Measurements from ENCODE around the gene COX7A2L.
"Not testable (repeated sequence)": the region's sequence is repeated elsewhere in the genome, so short reads cannot be mapped to it uniquely, and the experiment has no call there.

Gene COX7A2L

GRCh38 chr2:42348113-42348805, 12.8 kb downstream of the COX7A2L start:
- WGBS: 92% methylated on average over 8 of the region's 8 CpGs
- Histone ChIP-seq H3K36me3 (ENCODE audit: insufficient read depth, low read length) (peaks cover 67% of the 10 kb centered on the region), H3K4me1 (ENCODE audit: insufficient read depth, low read length) (no peaks in the 10 kb centered on the region), H3K4me3 (ENCODE audit: low read length) (no peak overlapping the region), H3K27ac (ENCODE audit: low read depth, low read length) (no peak overlapping the region), H3K9me3 (ENCODE audit: insufficient read depth, low read depth, low read length) (no peaks in the 10 kb centered on the region), H3K27me3 (ENCODE audit: insufficient read depth, low read length) (no peaks in the 10 kb centered on the region), H3K9ac (ENCODE audit: low read depth, low read length) (no peak overlapping the region)

- H3K36me3 ChIP-seq (ENCODE audit: insufficient read depth, low read length): peaks cover 61% of the 10 kb centered on the region
- not testable (repeated sequence) for H3K9me3 ChIP-seq (ENCODE audit: insufficient read depth, low read depth, low read length); H3K27me3 ChIP-seq (ENCODE audit: insufficient read depth, low read length); H3K4me1 ChIP-seq (ENCODE audit: insufficient read depth, low read length); H3K4me3 ChIP-seq (ENCODE audit: low read length); H3K27ac ChIP-seq (ENCODE audit: low read depth, low read length); H3K9ac ChIP-seq (ENCODE audit: low read depth, low read length)
- WGBS: 92% methylated on average over 11 of the region's 12 CpGs
Measured at GRCh38 chr2:42347518-42347917, 13.5 kb downstream of the COX7A2L start.

GRCh38 chr2:42346856-42347255, 14.2 kb downstream of the COX7A2L start:
- H3K27me3 ChIP-seq (ENCODE audit: insufficient read depth, low read length); H3K4me3 ChIP-seq (ENCODE audit: low read length); H3K4me1 ChIP-seq (ENCODE audit: insufficient read depth, low read length); H3K9ac ChIP-seq (ENCODE audit: low read depth, low read length); H3K27ac ChIP-seq (ENCODE audit: low read depth, low read length); H3K9me3 ChIP-seq (ENCODE audit: insufficient read depth, low read depth, low read length): not testable (repeated sequence)
- peaks cover 54% of the 10 kb centered on the region for H3K36me3 ChIP-seq (ENCODE audit: insufficient read depth, low read length)
- 95% methylated on average over 6 of the region's 6 CpGs for WGBS

GRCh38 chr2:42345986-42346385, 15.0 kb downstream of the COX7A2L start:
- H3K4me1 ChIP-seq (ENCODE audit: insufficient read depth, low read length): peaks cover 4% of the 10 kb centered on the region; the same call in 1 of the 2 replicates
- peaks cover 45% of the 10 kb centered on the region for H3K36me3 ChIP-seq (ENCODE audit: insufficient read depth, low read length)
- 94% methylated on average over 4 of the region's 4 CpGs for WGBS
- H3K27ac ChIP-seq (ENCODE audit: low read depth, low read length): no peak overlapping the region
- no peaks in the 10 kb centered on the region for H3K27me3 ChIP-seq (ENCODE audit: insufficient read depth, low read length)
- no peak overlapping the region for H3K9ac ChIP-seq (ENCODE audit: low read depth, low read length)
- H3K9me3 ChIP-seq (ENCODE audit: insufficient read depth, low read depth, low read length): no peaks in the 10 kb centered on the region
- no peak overlapping the region for H3K4me3 ChIP-seq (ENCODE audit: low read length)

- 85% methylated on average over 11 of the region's 11 CpGs for WGBS
- H3K27me3 ChIP-seq (ENCODE audit: insufficient read depth, low read length): no peaks in the 10 kb centered on the region
- no peak overlapping the region for H3K9ac ChIP-seq (ENCODE audit: low read depth, low read length)
- no peak overlapping the region for H3K4me3 ChIP-seq (ENCODE audit: low read length)
- peaks cover 4% of the 10 kb centered on the region; the same call in 1 of the 2 replicates for H3K4me1 ChIP-seq (ENCODE audit: insufficient read depth, low read length)
- peaks cover 18% of the 10 kb centered on the region for H3K36me3 ChIP-seq (ENCODE audit: insufficient read depth, low read length)
- H3K9me3 ChIP-seq (ENCODE audit: insufficient read depth, low read depth, low read length): no peaks in the 10 kb centered on the region
- H3K27ac ChIP-seq (ENCODE audit: low read depth, low read length): no peak overlapping the region
Measured at GRCh38 chr2:42342795-42343241, 18.2 kb downstream of the COX7A2L start.

GRCh38 chr2:42342061-42342794, 18.8 kb downstream of the COX7A2L start:
- no peak overlapping the region for H3K27ac ChIP-seq (ENCODE audit: low read depth, low read length)
- WGBS: 86% methylated on average over 8 of the region's 8 CpGs
- H3K4me1 ChIP-seq (ENCODE audit: insufficient read depth, low read length): peaks cover 4% of the 10 kb centered on the region; the same call in 1 of the 2 replicates
- no peaks in the 10 kb centered on the region for H3K27me3 ChIP-seq (ENCODE audit: insufficient read depth, low read length)
- H3K9me3 ChIP-seq (ENCODE audit: insufficient read depth, low read depth, low read length): no peaks in the 10 kb centered on the region
- H3K36me3 ChIP-seq (ENCODE audit: insufficient read depth, low read length): peaks cover 18% of the 10 kb centered on the region
- H3K9ac ChIP-seq (ENCODE audit: low read depth, low read length): peak overlapping the region; percentile 18; the same call in 1 of the 2 replicates
- no peak overlapping the region for H3K4me3 ChIP-seq (ENCODE audit: low read length)

GRCh38 chr2:42340938-42341636, 19.9 kb downstream of the COX7A2L start:
- WGBS: 92% methylated on average over 10 of the region's 10 CpGs
- H3K9me3 ChIP-seq (ENCODE audit: insufficient read depth, low read depth, low read length): no peaks in the 10 kb centered on the region
- H3K4me3 ChIP-seq (ENCODE audit: low read length): no peak overlapping the region
- peaks cover 4% of the 10 kb centered on the region; the same call in 1 of the 2 replicates for H3K4me1 ChIP-seq (ENCODE audit: insufficient read depth, low read length)
- no peak overlapping the region for H3K27ac ChIP-seq (ENCODE audit: low read depth, low read length)
- peaks cover 20% of the 10 kb centered on the region for H3K36me3 ChIP-seq (ENCODE audit: insufficient read depth, low read length)
- no peaks in the 10 kb centered on the region for H3K27me3 ChIP-seq (ENCODE audit: insufficient read depth, low read length)
- H3K9ac ChIP-seq (ENCODE audit: low read depth, low read length): no peak overlapping the region

- H3K27me3 ChIP-seq (ENCODE audit: insufficient read depth, low read length): no peaks in the 10 kb centered on the region
- no peak overlapping the region for H3K27ac ChIP-seq (ENCODE audit: low read depth, low read length)
- H3K4me3 ChIP-seq (ENCODE audit: low read length): no peak overlapping the region
- no peak overlapping the region for H3K9ac ChIP-seq (ENCODE audit: low read depth, low read length)
- H3K9me3 ChIP-seq (ENCODE audit: insufficient read depth, low read depth, low read length): no peaks in the 10 kb centered on the region
- 91% methylated on average over 23 of the region's 23 CpGs for WGBS
- peaks cover 4% of the 10 kb centered on the region; the same call in 1 of the 2 replicates for H3K4me1 ChIP-seq (ENCODE audit: insufficient read depth, low read length)
- H3K36me3 ChIP-seq (ENCODE audit: insufficient read depth, low read length): peaks cover 20% of the 10 kb centered on the region
Measured at GRCh38 chr2:42340045-42340937, 20.7 kb downstream of the COX7A2L start.

- Histone ChIP-seq H3K36me3 (ENCODE audit: insufficient read depth, low read length) (peaks cover 21% of the 10 kb centered on the region), H3K27me3 (ENCODE audit: insufficient read depth, low read length) (no peaks in the 10 kb centered on the region), H3K9ac (ENCODE audit: low read depth, low read length) (no peak overlapping the region), H3K27ac (ENCODE audit: low read depth, low read length) (no peak overlapping the region), H3K9me3 (ENCODE audit: insufficient read depth, low read depth, low read length) (no peaks in the 10 kb centered on the region), H3K4me1 (ENCODE audit: insufficient read depth, low read length) (peaks cover 4% of the 10 kb centered on the region; the same call in 1 of the 2 replicates), H3K4me3 (ENCODE audit: low read length) (no peak overlapping the region)
- WGBS: 90% methylated on average over 21 of the region's 21 CpGs
Measured at GRCh38 chr2:42339191-42339912, 21.7 kb downstream of the COX7A2L start.

- Histone ChIP-seq H3K4me3 (ENCODE audit: low read length) (no peak overlapping the region), H3K36me3 (ENCODE audit: insufficient read depth, low read length) (peaks cover 24% of the 10 kb centered on the region), H3K9ac (ENCODE audit: low read depth, low read length) (no peak overlapping the region), H3K4me1 (ENCODE audit: insufficient read depth, low read length) (peaks cover 4% of the 10 kb centered on the region; the same call in 1 of the 2 replicates), H3K9me3 (ENCODE audit: insufficient read depth, low read depth, low read length) (no peaks in the 10 kb centered on the region), H3K27me3 (ENCODE audit: insufficient read depth, low read length) (no peaks in the 10 kb centered on the region), H3K27ac (ENCODE audit: low read depth, low read length) (no peak overlapping the region)
- WGBS: 95% methylated on average over 13 of the region's 13 CpGs
Measured at GRCh38 chr2:42338567-42339190, 22.3 kb downstream of the COX7A2L start.

Data from HUES64 (cell line).